ENCODE results near the gene SURF2. TPM values are rescaled to one million over a fixed set of nuclear protein-coding genes. Genes with fewer than 3 reads are reported as not detected.

SURF2 gene
- total and polyA plus RNA-seq, 3 experiments from 2014 or later, result 34.9 to 46.6 (median 35.2) TPM

- Histone ChIP-seq H3K9me3 (ENCODE audit: low read length) (no peaks in the 10 kb centered on the region), H3K36me3 (ENCODE audit: insufficient read depth, low read length) (peaks cover 32% of the 10 kb centered on the region), H3K4me1 (ENCODE audit: insufficient read depth, low read length) (no peaks in the 10 kb centered on the region), H3K4me3 (ENCODE audit: low read length) (no peak overlapping the region), H3K27ac (ENCODE audit: low read depth, low read length) (no peak overlapping the region), H3K27me3 (ENCODE audit: insufficient read depth, low read length, poor library complexity, severe bottlenecking) (no peaks in the 10 kb centered on the region)
- peak overlapping the region in 2 of 8 donors; percentile 22 to 36 for H3K27ac Mint-ChIP-seq
- no peak overlapping the region for H3K4me3 Mint-ChIP-seq
- ChIA-PET CTCF (interaction anchor here (1.1 to 2.7 kb wide), 4 partner anchors 45 to 80 kb away, joined by 3 to 17 read pairs (median 3); no protein-coding TSS in a partner anchor), POLR2A (no interaction called here)
- DNase-seq, result no peak
- peaks cover 6 to 8% (median 7%) of the 10 kb centered on the region in 3 donors for H3K4me1 Mint-ChIP-seq
- no peaks in the 10 kb centered on the region for H3K27me3 Mint-ChIP-seq
- H3K9me3 Mint-ChIP-seq, result no peaks in the 10 kb centered on the region
- H3K36me3 Mint-ChIP-seq, result peaks cover 6 to 62% (median 10%) of the 10 kb centered on the region in 3 donors
Observed at GRCh38 chr9:133405508-133406438, 49.4 kb downstream of the SURF2 start.

- Histone ChIP-seq H3K27me3 (ENCODE audit: insufficient read depth, low read length, poor library complexity, severe bottlenecking) (no peaks in the 10 kb centered on the region), H3K9me3 (ENCODE audit: low read length) (no peaks in the 10 kb centered on the region), H3K4me1 (ENCODE audit: insufficient read depth, low read length) (no peaks in the 10 kb centered on the region), H3K4me3 (ENCODE audit: low read length) (no peak overlapping the region), H3K36me3 (ENCODE audit: insufficient read depth, low read length) (peaks cover 35% of the 10 kb centered on the region), H3K27ac (ENCODE audit: low read depth, low read length) (no peak overlapping the region)
- H3K27ac Mint-ChIP-seq, result peak overlapping the region; percentile 64 to 94 (median 87)
- CTCF ChIA-PET, result interaction anchor here (1.1 to 2.7 kb wide), 3 partner anchors 46 to 79 kb away, joined by 3 to 17 read pairs (median 3); no protein-coding TSS in a partner anchor
- peak; percentile 70 to 85 (median 71) for DNase-seq
- H3K27me3 Mint-ChIP-seq, result no peaks in the 10 kb centered on the region
- no peaks in the 10 kb centered on the region for H3K9me3 Mint-ChIP-seq
- H3K4me1 Mint-ChIP-seq, result peaks cover 6 to 8% (median 7%) of the 10 kb centered on the region in 3 donors
- H3K36me3 Mint-ChIP-seq, result peaks cover 6 to 69% (median 13%) of the 10 kb centered on the region in 3 donors
- POLR2A ChIA-PET, result no interaction called here
- H3K4me3 Mint-ChIP-seq, result no peak overlapping the region
Observed at GRCh38 chr9:133406480-133407307, 50.3 kb downstream of the SURF2 start.

- no peak for DNase-seq
- no peak overlapping the region for H3K4me3 Mint-ChIP-seq
- Histone ChIP-seq H3K27me3 (ENCODE audit: insufficient read depth, low read length, poor library complexity, severe bottlenecking) (no peaks in the 10 kb centered on the region), H3K4me3 (ENCODE audit: low read length) (no peak overlapping the region), H3K36me3 (ENCODE audit: insufficient read depth, low read length) (peaks cover 42% of the 10 kb centered on the region), H3K9me3 (ENCODE audit: low read length) (no peaks in the 10 kb centered on the region), H3K4me1 (ENCODE audit: insufficient read depth, low read length) (no peaks in the 10 kb centered on the region), H3K27ac (ENCODE audit: low read depth, low read length) (no peak overlapping the region)
- H3K27ac Mint-ChIP-seq, result peak overlapping the region in 1 of 8 donors; percentile 29
- no peaks in the 10 kb centered on the region for H3K9me3 Mint-ChIP-seq
- peaks cover 6 to 8% (median 7%) of the 10 kb centered on the region in 3 donors for H3K4me1 Mint-ChIP-seq
- POLR2A ChIA-PET, result no interaction called here
- H3K27me3 Mint-ChIP-seq, result no peaks in the 10 kb centered on the region
- CTCF ChIA-PET, result no interaction called here
- peaks cover 6 to 81% (median 13%) of the 10 kb centered on the region in 3 donors for H3K36me3 Mint-ChIP-seq
Observed at GRCh38 chr9:133408042-133408441, 51.7 kb downstream of the SURF2 start.

Other genes with a start within 250 kb of the SURF2 start
- 10 to 100 TPM; 59.1 to 67.8 TPM for gene RALGDS, start 235.3 kb upstream of the SURF2 start, total RNA-seq
- gene RALGDS, start 235.3 kb upstream of the SURF2 start, polyA plus RNA-seq, result 78.0 TPM
- gene GBGT1, start 192.6 kb upstream of the SURF2 start, total RNA-seq, result 1 to 10 TPM; 1.8 to 2.6 TPM
- not detected for gene GBGT1, start 192.6 kb upstream of the SURF2 start, polyA plus RNA-seq
- gene OBP2B, start 147.3 kb upstream of the SURF2 start, total RNA-seq, result not detected
- not detected for gene OBP2B, start 147.3 kb upstream of the SURF2 start, polyA plus RNA-seq
- not detected for gene ABO, start 81.3 kb upstream of the SURF2 start, total RNA-seq
- gene ABO, start 81.3 kb upstream of the SURF2 start, polyA plus RNA-seq, result not detected
- gene SURF6, start 20.4 kb upstream of the SURF2 start, total RNA-seq, result 10 to 100 TPM; 30.9 to 32.0 TPM
- 15.1 TPM for gene SURF6, start 20.4 kb upstream of the SURF2 start, polyA plus RNA-seq
- 10 to 100 TPM; 43.3 to 46.3 TPM for gene MED22, start 8.4 kb upstream of the SURF2 start, total RNA-seq
- gene MED22, start 8.4 kb upstream of the SURF2 start, polyA plus RNA-seq, result 19.0 TPM
- 1,000 to 10,000 TPM; 3,139 to 3,155 TPM for gene RPL7A, start 8.3 kb upstream of the SURF2 start, total RNA-seq
- gene RPL7A, start 8.3 kb upstream of the SURF2 start, polyA plus RNA-seq, result 1,038 TPM
- 10 to 100 TPM; 35.9 to 37.8 TPM for gene SURF1, start 63 bp upstream of the SURF2 start, total RNA-seq
- gene SURF1, start 63 bp upstream of the SURF2 start, polyA plus RNA-seq, result 110 TPM
- 100 to 1,000 TPM; 239 to 250 TPM for gene SURF4, start 19.5 kb downstream of the SURF2 start, total RNA-seq
- gene SURF4, start 19.5 kb downstream of the SURF2 start, polyA plus RNA-seq, result 202 TPM
- under 1 TPM; 0.24 to 0.91 TPM for gene STKLD1, start 19.8 kb downstream of the SURF2 start, total RNA-seq
- gene STKLD1, start 19.8 kb downstream of the SURF2 start, polyA plus RNA-seq, result 0.75 TPM
- gene REXO4, start 61.5 kb downstream of the SURF2 start, total RNA-seq, result 10 to 100 TPM; 52.4 to 56.4 TPM
- gene REXO4, start 61.5 kb downstream of the SURF2 start, polyA plus RNA-seq, result 25.8 TPM
- gene ADAMTS13, start 65.8 kb downstream of the SURF2 start, total RNA-seq, result 1 to 10 TPM; 1.0 to 1.1 TPM
- gene ADAMTS13, start 65.8 kb downstream of the SURF2 start, polyA plus RNA-seq, result 0.32 TPM
- 1 to 10 TPM; 1.3 to 2.5 TPM for gene CACFD1, start 103.4 kb downstream of the SURF2 start, total RNA-seq
- 2.6 TPM for gene CACFD1, start 103.4 kb downstream of the SURF2 start, polyA plus RNA-seq
- gene SLC2A6, start 122.5 kb downstream of the SURF2 start, total RNA-seq, result 10 to 100 TPM; 15.5 to 16.3 TPM
- 4.0 TPM for gene SLC2A6, start 122.5 kb downstream of the SURF2 start, polyA plus RNA-seq
- gene MYMK, start 168.4 kb downstream of the SURF2 start, total RNA-seq, result not detected
- not detected for gene MYMK, start 168.4 kb downstream of the SURF2 start, polyA plus RNA-seq
- not detected for gene ADAMTSL2, start 178.2 kb downstream of the SURF2 start, total RNA-seq
- gene ADAMTSL2, start 178.2 kb downstream of the SURF2 start, polyA plus RNA-seq, result not detected